Left cardiac atrium (tissue), 2 donors: ENCODE data around the gene NDUFAB1. TPM values are rescaled to one million over a fixed set of nuclear protein-coding genes. Genes with fewer than 3 reads are reported as not detected.

ENCODE experiments used
- total RNA-seq, 2 donors: library from RNA; stranded (reverse); fragmentation: NEBNext Ultra II Directional; extraction: Animal tissue kit (Norgen Biotek cat#: 25700); gene quantifications; one replicate each; pipeline ENCODE4 v1.2.1, GENCODE V29; 2021
- donor health status: DM: no; HTN: yes; CAD: no; lungs with severe emphysema.
- donor health status: DM: yes; HTN: yes; CAD: no.

Gene NDUFAB1
- total RNA-seq, 2 donors from 2014 or later, result 445 TPM

Other genes with a start within 250 kb of the NDUFAB1 start
- 10 to 100 TPM; 11.3 TPM for gene COG7, start 143.1 kb downstream of the NDUFAB1 start, total RNA-seq
- gene GGA2, start 85.8 kb downstream of the NDUFAB1 start, total RNA-seq, result 10 to 100 TPM; 60.1 to 60.3 TPM
- 10 to 100 TPM; 16.6 to 19.3 TPM for gene EARS2, start 39.0 kb downstream of the NDUFAB1 start, total RNA-seq
- 10 to 100 TPM; 50.7 to 62.3 TPM for gene UBFD1, start 38.6 kb downstream of the NDUFAB1 start, total RNA-seq
- 1 to 10 TPM; 6.3 to 6.6 TPM for gene PALB2, start 45.0 kb upstream of the NDUFAB1 start, total RNA-seq
- 10 to 100 TPM; 32.9 to 45.9 TPM for gene DCTN5, start 45.1 kb upstream of the NDUFAB1 start, total RNA-seq
- 1 to 10 TPM in 1 of 2 donors, under 1 TPM in 1; 0.52 to 1.5 TPM for gene PLK1, start 82.6 kb upstream of the NDUFAB1 start, total RNA-seq
- under 1 TPM in 1 of 2 donors, not detected in 1; 0.34 TPM for gene ERN2, start 116.9 kb upstream of the NDUFAB1 start, total RNA-seq
- not detected for gene CHP2, start 158.7 kb upstream of the NDUFAB1 start, total RNA-seq
- 1 to 10 TPM; 4.1 to 4.7 TPM for gene PRKCB, start 239.7 kb upstream of the NDUFAB1 start, total RNA-seq